K562 (cell line): ENCODE measurements around the gene AP2M1. TPM values are rescaled to one million over a fixed set of nuclear protein-coding genes. Genes with fewer than 3 reads are reported as not detected.

Source experiments
- BRF2 ChIP-seq: IDR thresholded peaks from 3 replicates; pipeline ENCODE4 v1.6.1; 2011; ENCODE audit warnings: borderline replicate concordance, mild to moderate bottlenecking; ENCODE audit not compliant: insufficient read length, insufficient read depth
- FOXJ2 ChIP-seq: fragments of 200-800 bp; sonication (Bioruptor generic); IDR thresholded peaks from 2 replicates; pipeline ENCODE4 v1.6.1; 2016; ENCODE audit warnings: missing genetic modification characterization, missing compliant biosample characterization
- GABPA ChIP-seq: fragments of 200-800 bp; sonication (Bioruptor generic); conservative IDR thresholded peaks from 2 replicates; pipeline ENCODE4 v1.6.1; 2016; ENCODE audit warnings: low read depth, missing genetic modification characterization, missing compliant biosample characterization
- HNRNPK ChIP-seq: fragments of 200-400 bp; formaldehyde crosslinking; IDR thresholded peaks from one replicate; pipeline ENCODE4 v1.6.1; 2018; ENCODE audit warnings: mild to moderate bottlenecking, low read depth, low read length; ENCODE audit not compliant: poor library complexity, severe bottlenecking
- ID3 ChIP-seq, 2 experiments: fragments of 250-450 bp in 1 of 2; fragments of 450-650 bp in 1 of 2; sonication (Bioruptor Pico) in 1 of 2; IDR thresholded peaks; 2 replicates each; pipeline versions ENCODE4 v1.6.1 to v1.8.0; 2016 to 2021; ENCODE audit warnings: mild to moderate bottlenecking in 2 of 2, moderate library complexity in 2 of 2, missing compliant biosample characterization in 1 of 2, missing genetic modification characterization in 1 of 2
- IFI16 ChIP-seq: fragments of 250-450 bp; sonication (Bioruptor Pico); IDR thresholded peaks from 2 replicates; pipeline ENCODE4 v2.1.2; 2022; ENCODE audit warnings: mild to moderate bottlenecking, inconsistent platforms
- NFIX ChIP-seq: fragments of 250-450 bp; sonication (Bioruptor Pico); IDR thresholded peaks from 2 replicates; pipeline ENCODE4 v1.4.0; 2020; ENCODE audit warnings: low read depth, mild to moderate bottlenecking, moderate library complexity
- POLR2AphosphoS2 ChIP-seq: IDR thresholded peaks from 2 replicates; pipeline ENCODE4 v1.6.1; 2012; ENCODE audit warnings: low read length, improper control_type of control experiment
- RBM39 ChIP-seq: fragments of 200-400 bp; formaldehyde crosslinking; optimal IDR thresholded peaks from 2 replicates; pipeline ENCODE3; 2018; ENCODE audit warnings: low read depth, low read length
- RUNX1 ChIP-seq: sonication (generic); IDR thresholded peaks from 2 replicates; pipeline ENCODE4 v1.6.1; 2016; ENCODE audit warnings: antibody characterized with exemption, low read depth
- SMARCB1 ChIP-seq: IDR thresholded peaks from 2 replicates; pipeline ENCODE4 v1.6.1; 2011; ENCODE audit warnings: improper control_type of control experiment, low read depth; ENCODE audit not compliant: insufficient read length
- SOX6 ChIP-seq: fragments of 450-650 bp; IDR thresholded peaks from 2 replicates; pipeline ENCODE4 v1.6.1; 2014; ENCODE audit warnings: mild to moderate bottlenecking
- SRF ChIP-seq, 2 experiments: fragments of 250-450, 450-650 bp in 1 of 2; sonication (Bioruptor Pico) in 1 of 2; sonication (generic) in 1 of 2; formaldehyde crosslinking; IDR thresholded peaks; 2 replicates each; pipeline versions ENCODE4 v1.5.0 to v1.5.1; 2020 to 2022; ENCODE audit warnings: mild to moderate bottlenecking in 1 of 2, missing genetic modification reagents in 1 of 2
- STAT6 ChIP-seq: sonication (generic); formaldehyde crosslinking; IDR thresholded peaks from 2 replicates; pipeline ENCODE4 v1.8.1; 2023; ENCODE audit warnings: mild to moderate bottlenecking, missing genetic modification reagents
- TCF7 ChIP-seq: sonication (generic); IDR thresholded peaks from 2 replicates; pipeline ENCODE4 v1.6.1; 2016; ENCODE audit warnings: antibody characterized with exemption, borderline replicate concordance
- TRIM24 ChIP-seq, 2 experiments: fragments of 450-650 bp; IDR thresholded peaks; 2 replicates each; pipeline ENCODE4 v1.6.1; 2016
- WHSC1 ChIP-seq: IDR thresholded peaks from one replicate; pipeline ENCODE4 v1.6.1; 2012; ENCODE audit warnings: low read length, control low read depth, inconsistent platforms
- XRCC3 ChIP-seq: fragments of 450-650 bp; IDR thresholded peaks from 2 replicates; pipeline ENCODE4 v1.6.1; 2017; ENCODE audit warnings: mild to moderate bottlenecking, moderate library complexity
- ZNF217 ChIP-seq: sonication (generic); formaldehyde crosslinking; IDR thresholded peaks from 2 replicates; pipeline ENCODE4 v1.8.0; 2022; ENCODE audit warnings: mild to moderate bottlenecking, missing genetic modification reagents
- ZNF24 ChIP-seq: fragments of 450-650 bp; IDR thresholded peaks from 2 replicates; pipeline ENCODE4 v1.6.1; 2016
- ZNF280A ChIP-seq: fragments of 450-650 bp; IDR thresholded peaks from 2 replicates; pipeline ENCODE4 v1.6.1; 2018; ENCODE audit warnings: mild to moderate bottlenecking, low read depth; ENCODE audit not compliant: partially characterized antibody
- ZNF3 ChIP-seq: fragments of 250-450 bp; sonication (Bioruptor Pico); IDR thresholded peaks from 2 replicates; pipeline ENCODE4 v1.5.0; 2021; ENCODE audit warnings: mild to moderate bottlenecking, moderate library complexity
- ZNF347 ChIP-seq: fragments of 450-650 bp; formaldehyde crosslinking; IDR thresholded peaks from 2 replicates; pipeline ENCODE4 v1.4.0; 2020; ENCODE audit warnings: low read depth, mild to moderate bottlenecking, moderate library complexity
- polyA plus RNA-seq, 8 experiments: library from polyadenylated mRNA; depleted of rRNA in 4 of 8; stranded (reverse) in 5 of 8; unstranded in 3 of 8; fragments of >200 nt; fragmentation: Nextera tagmentation in 2 of 8; fragmentation: Illumina TruSeq in 1 of 8; extraction: Ambion mirVana in 2 of 8; extraction: Trizol in 1 of 8; gene quantifications; 2 replicates each; pipeline versions ENCODE4 v1.2.1 to v1.2.3, GENCODE V29; 2011 to 2014; ENCODE audit warnings: inconsistent platforms in 1 of 8, missing spikeins in 1 of 8
- total RNA-seq, 7 experiments: library from RNA; depleted of rRNA in 6 of 7; stranded (reverse); fragments of >200 nt in 6 of 7; fragmentation: Illumina TruSeq in 2 of 7; extraction: Trizol in 2 of 7; gene quantifications; 2 replicates each; pipeline versions ENCODE4 v1.2.1 to v1.2.3, GENCODE V29; 2011 to 2021; ENCODE audit warnings: low replicate concordance in 1 of 7

The AP2M1 gene
- total and polyA plus RNA-seq, 9 of the 15 experiments (the other 6 are each of a cell fraction or from before 2014, with no cell fraction given): 118 to 505 (median 296) TPM

GRCh38 chr3:184135149-184135910, 39.3 kb upstream of the AP2M1 start, which contains the start of gene EIF2B5 (continued):
- TF ChIP-seq RBM39: no peak
- TF ChIP-seq XRCC3: no peak
- TF ChIP-seq ZNF280A: no peak
- TF ChIP-seq SRF (CRISPR knock-in tag; IDR thresholded peaks at IDR 0.05): peak in 1 of 2 experiments; percentile 30; a peak in 1 of 4 replicates
- TF ChIP-seq NFIX (CRISPR knock-in tag): no peak
- TF ChIP-seq TCF7: 0 out of 2 replicates have a peak, but pooled peaks have one; percentile 58
- TF ChIP-seq ZNF24: no peak
- TF ChIP-seq SOX6: peak; percentile 68
- TF ChIP-seq BRF2: no peak
- no peak for TF ChIP-seq RUNX1
- no peak for TF ChIP-seq WHSC1
- peak; percentile 87 for TF ChIP-seq GABPA
- no peak for TF ChIP-seq POLR2AphosphoS2
- TF ChIP-seq IFI16 (CRISPR knock-in tag): no peak
- TF ChIP-seq TRIM24 (IDR thresholded peaks at IDR 0.05): peak in 1 of 2 experiments; percentile 47; a peak in 1 of 4 replicates
- no peak for TF ChIP-seq SMARCB1
- TF ChIP-seq FOXJ2 (tag): peak; percentile 27; the same call in 1 of the 2 replicates
- no peak for TF ChIP-seq ZNF3
- no peak for TF ChIP-seq ZNF217 (CRISPR knock-in tag)
- no peak for TF ChIP-seq STAT6 (CRISPR knock-in tag)
- no peak for TF ChIP-seq ID3 (CRISPR knock-in tag; IDR thresholded peaks at IDR 0.05)
- peak; percentile 79 for TF ChIP-seq ID3 (tag; IDR thresholded peaks at IDR 0.05)
- no peak for TF ChIP-seq HNRNPK
- TF ChIP-seq ZNF347 (CRISPR knock-in tag): no peak
